OCI-LY1 (cell line): ENCODE measurements around the gene CAMTA1.

Source experiments
- H2AFZ ChIP-seq: fragments of 200-600 bp; sonication (generic), shearing (Covaris generic); 2 replicates; pipeline ENCODE4 v1.6.0; 2014; ENCODE audit warnings: antibody characterized with exemption, mild to moderate bottlenecking, low read length
- H3F3A ChIP-seq: fragments of 200-600 bp; sonication (generic), shearing (Covaris generic); 2 replicates; pipeline ENCODE4 v1.6.0; 2014; ENCODE audit warnings: mild to moderate bottlenecking, antibody characterized with exemption, low read length, moderate library complexity; ENCODE audit not compliant: insufficient read depth
- H3K27ac ChIP-seq: fragments of 200-600 bp; sonication (generic); 2 replicates; pipeline ENCODE4 v1.5.1; 2014; ENCODE audit warnings: low read length, mixed run types, mild to moderate bottlenecking, low read depth; ENCODE audit not compliant: poor library complexity, severe bottlenecking
- H3K27me3 ChIP-seq: fragments of 200-600 bp; sonication (generic); 2 replicates; pipeline ENCODE4 v1.6.0; 2014; ENCODE audit warnings: antibody characterized with exemption, mild to moderate bottlenecking, low read length, moderate library complexity; ENCODE audit not compliant: insufficient read depth
- H3K36me3 ChIP-seq: fragments of 200-600 bp; sonication (generic); 2 replicates; pipeline ENCODE4 v1.6.1; 2014; ENCODE audit warnings: mild to moderate bottlenecking, antibody characterized with exemption, low read length, moderate library complexity, mixed read lengths; ENCODE audit not compliant: insufficient read depth
- H3K4me1 ChIP-seq: fragments of 200-600 bp; sonication (generic); 2 replicates; pipeline ENCODE4 v1.5.1; 2014; ENCODE audit warnings: mild to moderate bottlenecking, low read length, moderate library complexity; ENCODE audit not compliant: insufficient read depth, severe bottlenecking
- H3K4me2 ChIP-seq: fragments of 200-600 bp; sonication (generic), shearing (Covaris generic); 2 replicates; pipeline ENCODE4 v1.6.1; 2014; ENCODE audit warnings: low read length
- H3K4me3 ChIP-seq: fragments of 200-600 bp; sonication (generic); 2 replicates; pipeline ENCODE4 v1.5.1; 2014; ENCODE audit warnings: low read length, low read depth, mild to moderate bottlenecking, mixed read lengths; ENCODE audit not compliant: poor library complexity, severe bottlenecking
- H3K79me2 ChIP-seq: fragments of 200-600 bp; shearing (Covaris generic); 2 replicates; pipeline ENCODE4 v1.6.1; 2016; ENCODE audit warnings: mixed run types, low read length, mixed read lengths; ENCODE audit not compliant: insufficient read depth
- H3K9ac ChIP-seq: fragments of 200-600 bp; sonication (generic), shearing (Covaris generic); 2 replicates; pipeline ENCODE4 v1.6.1; 2014; ENCODE audit warnings: mild to moderate bottlenecking, low read length, mixed read lengths
- H3K9me2 ChIP-seq: fragments of 200-600 bp; sonication (generic), shearing (Covaris generic); 2 replicates; pipeline ENCODE4 v1.6.1; 2014; ENCODE audit warnings: low read depth, mild to moderate bottlenecking, low read length, mixed read lengths
- H3K9me3 ChIP-seq: fragments of 200-600 bp; shearing (Covaris generic); 2 replicates; pipeline ENCODE4 v1.6.1; 2014; ENCODE audit warnings: low read length, mixed read lengths
- H4K20me1 ChIP-seq: fragments of 200-600 bp; sonication (generic), shearing (Covaris generic); 2 replicates; pipeline ENCODE4 v1.6.0; 2016; ENCODE audit warnings: mild to moderate bottlenecking, low read length; ENCODE audit not compliant: insufficient read depth
- CTCF ChIP-seq: fragments of 200-600 bp; sonication (generic), shearing (Covaris generic); IDR thresholded peaks from 2 replicates; pipeline ENCODE4 v1.5.1; 2017; ENCODE audit warnings: mild to moderate bottlenecking, antibody characterized with exemption, low read length, moderate library complexity, mixed read lengths
- EZH2 ChIP-seq: fragments of 200-600 bp; sonication (generic), shearing (Covaris generic); IDR thresholded peaks from 2 replicates; pipeline ENCODE4 v1.8.0; 2017; ENCODE audit warnings: borderline replicate concordance, mixed run types, mild to moderate bottlenecking, antibody characterized with exemption, low read length, moderate library complexity, mixed read lengths

CAMTA1 gene

GRCh38 chr1:7435276-7436055 lies 650.2 kb downstream of the CAMTA1 start:
- Histone ChIP-seq H3K4me1 (no peaks in the 10 kb centered on the region), H3K36me3 (no peaks in the 10 kb centered on the region), H3K9me3 (no peaks in the 10 kb centered on the region), H3K27ac (no peak overlapping the region), H3K4me3 (no peak overlapping the region), H3K4me2 (no peak overlapping the region), H3K9ac (no peak overlapping the region), H4K20me1 (no peaks in the 10 kb centered on the region), H2AFZ (no peak overlapping the region), H3K9me2 (no peaks in the 10 kb centered on the region), H3K79me2 (no peaks in the 10 kb centered on the region), H3F3A (no peaks in the 10 kb centered on the region), H3K27me3 (0 out of 2 replicates have a peak, but pooled peaks cover 3% of the 10 kb centered on the region)
- TF ChIP-seq CTCF (no peak), EZH2 (no peak)

- no peak overlapping the region for H3K27ac ChIP-seq
These were observed 651.1 kb downstream of the CAMTA1 start for GRCh38 chr1:7436056-7437005.

GRCh38 chr1:7437036-7437435 lies 651.8 kb downstream of the CAMTA1 start:
- Histone ChIP-seq H3K4me3 (no peak overlapping the region), H3K36me3 (no peaks in the 10 kb centered on the region), H3K27me3 (no peaks in the 10 kb centered on the region), H3K27ac (no peak overlapping the region), H3K9ac (no peak overlapping the region), H3K9me3 (no peaks in the 10 kb centered on the region), H3K79me2 (no peaks in the 10 kb centered on the region), H4K20me1 (no peaks in the 10 kb centered on the region), H3K4me1 (no peaks in the 10 kb centered on the region), H3K4me2 (no peak overlapping the region), H2AFZ (no peak overlapping the region), H3K9me2 (no peaks in the 10 kb centered on the region), H3F3A (no peaks in the 10 kb centered on the region)
- TF ChIP-seq CTCF (no peak), EZH2 (no peak)

More at GRCh38 chr1:7436056-7437005, 651.1 kb downstream of the CAMTA1 start:
- Histone ChIP-seq H3K79me2 (no peaks in the 10 kb centered on the region), H3K4me1 (no peaks in the 10 kb centered on the region), H3K9me2 (no peaks in the 10 kb centered on the region), H3K36me3 (no peaks in the 10 kb centered on the region), H4K20me1 (no peaks in the 10 kb centered on the region), H2AFZ (no peak overlapping the region), H3F3A (no peaks in the 10 kb centered on the region), H3K4me3 (no peak overlapping the region), H3K9me3 (no peaks in the 10 kb centered on the region), H3K9ac (no peak overlapping the region), H3K27me3 (0 out of 2 replicates have a peak, but pooled peaks cover 3% of the 10 kb centered on the region), H3K4me2 (no peak overlapping the region)
- TF ChIP-seq CTCF (no peak), EZH2 (no peak)
